Measurements from ENCODE around the gene RASGEF1B. TPM values are rescaled to one million over a fixed set of nuclear protein-coding genes. Genes with fewer than 3 reads are reported as not detected.

RASGEF1B gene
- total and polyA plus RNA-seq, 8 donors: 5.4 to 56.8 (median 9.4) TPM

DNA sequence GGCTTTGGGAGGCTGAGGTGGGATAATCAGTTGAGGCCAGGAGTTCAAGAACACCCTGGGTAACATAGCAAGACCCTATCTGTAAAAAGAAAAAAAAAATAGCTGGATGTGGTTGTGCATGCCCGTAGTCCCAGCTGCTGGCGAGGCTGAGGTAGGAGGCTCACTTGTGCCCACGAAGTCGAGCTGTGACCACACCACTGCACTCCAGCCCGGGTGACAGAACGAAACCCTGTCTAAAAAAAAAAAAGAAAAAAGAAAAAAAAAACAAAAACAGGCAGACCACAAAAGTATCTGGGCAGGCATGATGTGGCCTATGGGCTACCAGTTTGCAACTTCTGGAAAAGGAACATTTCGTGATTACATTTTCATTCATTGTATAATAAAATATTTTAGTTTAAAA lies 38.1 kb upstream of the RASGEF1B start:
- H3K4me3 ChIP-seq: no peak overlapping the region
- no peak for DNase-seq
- H3K27me3 ChIP-seq: peaks cover 0 to 4% (median 0%) of the 10 kb centered on the region in 3 donors
- no peaks in the 10 kb centered on the region for H3K36me3 ChIP-seq
- TF ChIP-seq POLR2AphosphoS5 (IDR thresholded peaks at IDR 0.05) (no peak), POLR2A (IDR thresholded peaks at IDR 0.05) (no peak), EP300 (IDR thresholded peaks at IDR 0.05) (no peak)
- TF ChIP-seq, protein P1, sequence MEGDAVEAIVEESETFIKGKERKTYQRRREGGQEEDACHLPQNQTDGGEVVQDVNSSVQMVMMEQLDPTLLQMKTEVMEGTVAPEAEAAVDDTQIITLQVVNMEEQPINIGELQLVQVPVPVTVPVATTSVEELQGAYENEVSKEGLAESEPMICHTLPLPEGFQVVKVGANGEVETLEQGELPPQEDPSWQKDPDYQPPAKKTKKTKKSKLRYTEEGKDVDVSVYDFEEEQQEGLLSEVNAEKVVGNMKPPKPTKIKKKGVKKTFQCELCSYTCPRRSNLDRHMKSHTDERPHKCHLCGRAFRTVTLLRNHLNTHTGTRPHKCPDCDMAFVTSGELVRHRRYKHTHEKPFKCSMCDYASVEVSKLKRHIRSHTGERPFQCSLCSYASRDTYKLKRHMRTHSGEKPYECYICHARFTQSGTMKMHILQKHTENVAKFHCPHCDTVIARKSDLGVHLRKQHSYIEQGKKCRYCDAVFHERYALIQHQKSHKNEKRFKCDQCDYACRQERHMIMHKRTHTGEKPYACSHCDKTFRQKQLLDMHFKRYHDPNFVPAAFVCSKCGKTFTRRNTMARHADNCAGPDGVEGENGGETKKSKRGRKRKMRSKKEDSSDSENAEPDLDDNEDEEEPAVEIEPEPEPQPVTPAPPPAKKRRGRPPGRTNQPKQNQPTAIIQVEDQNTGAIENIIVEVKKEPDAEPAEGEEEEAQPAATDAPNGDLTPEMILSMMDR (IDR thresholded peaks at IDR 0.05): no peak
- no peaks in the 10 kb centered on the region for H3K9me3 ChIP-seq
- 81 to 92% (median 83%) methylated on average over 7 of the region's 7 CpGs for WGBS, 5 donors
- no peak overlapping the region for H3K27ac ChIP-seq
- peaks cover 0 to 12% (median 0%) of the 10 kb centered on the region in 4 donors for H3K4me1 ChIP-seq
- intact Hi-C loops (cut with DNase I; ENCODE audit: low total_unique reads): no loop called here

DNA sequence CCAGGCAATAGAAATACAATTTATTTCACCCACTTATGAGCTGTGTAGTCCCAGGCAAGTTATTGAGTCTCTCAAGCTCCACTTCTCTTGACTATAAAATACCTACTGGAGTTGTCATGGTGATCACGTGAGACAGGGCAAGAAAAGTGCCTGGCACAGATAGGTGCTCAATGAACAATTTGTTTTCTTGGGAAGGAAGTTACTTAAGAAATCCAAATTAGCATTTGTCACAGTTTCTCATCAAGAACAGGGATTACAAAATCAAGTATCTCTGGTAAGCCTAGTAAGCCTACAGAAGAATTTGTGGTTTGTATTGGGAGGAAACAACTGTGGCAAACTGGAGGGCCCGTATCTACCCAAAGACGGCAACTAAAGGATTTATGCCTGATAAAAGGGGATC lies 37.5 kb upstream of the RASGEF1B start:
- Histone ChIP-seq H3K4me1 (peaks cover 0 to 12% (median 0%) of the 10 kb centered on the region in 4 donors), H3K27me3 (peaks cover 0 to 4% (median 0%) of the 10 kb centered on the region in 3 donors), H3K36me3 (no peaks in the 10 kb centered on the region), H3K4me3 (no peak overlapping the region), H3K9me3 (no peaks in the 10 kb centered on the region), H3K27ac (no peak overlapping the region)
- intact Hi-C loops (cut with DNase I; ENCODE audit: low total_unique reads): no loop called here
- no peak for DNase-seq
- 66 to 81% (median 75%) methylated on average over 3 of the region's 3 CpGs for WGBS, 5 donors
- TF ChIP-seq, protein P1 (IDR thresholded peaks at IDR 0.05): no peak
- no peak for TF ChIP-seq POLR2AphosphoS5 (IDR thresholded peaks at IDR 0.05)
- TF ChIP-seq EP300 (IDR thresholded peaks at IDR 0.05): no peak
- TF ChIP-seq POLR2A (IDR thresholded peaks at IDR 0.05): no peak

DNA sequence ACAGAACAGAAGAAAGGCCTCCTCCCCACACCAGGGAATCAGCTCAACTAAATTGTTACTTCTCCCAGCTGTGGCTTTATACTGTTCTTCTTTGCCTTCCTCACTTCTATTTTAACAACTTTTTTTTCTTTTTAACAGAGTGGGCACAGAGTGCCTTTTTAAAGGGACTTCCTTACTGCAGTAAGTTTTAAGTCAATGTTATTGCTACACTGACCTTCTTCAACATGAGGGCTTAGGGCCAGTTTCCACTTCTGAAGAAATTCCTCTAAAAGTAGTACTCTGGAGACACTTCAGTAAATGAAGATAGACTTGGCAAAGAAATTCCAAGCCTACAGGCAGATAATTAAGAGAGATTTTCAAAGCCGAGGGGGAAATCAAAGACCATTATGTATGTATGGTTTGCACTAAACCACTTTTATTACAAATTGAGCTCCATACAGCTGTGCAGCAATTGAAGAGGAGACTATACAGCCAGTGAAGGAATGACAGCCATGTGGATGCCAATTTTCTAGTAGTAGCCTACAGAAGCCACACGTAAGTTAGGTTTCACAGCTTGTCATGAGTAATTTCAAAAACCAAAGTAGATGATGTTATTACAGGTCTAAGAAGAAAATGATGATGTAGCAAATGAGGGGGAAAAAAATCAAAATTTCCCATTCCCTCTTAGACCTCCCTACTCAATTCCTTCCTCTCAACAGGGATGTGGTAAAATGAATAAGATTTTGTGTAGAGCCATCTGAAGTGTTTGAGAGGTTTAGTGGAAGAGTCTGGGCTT lies 36.9 kb upstream of the RASGEF1B start:
- H3K9me3 ChIP-seq: no peaks in the 10 kb centered on the region
- 78 to 82% (median 81%) methylated on average over 2 of the region's 2 CpGs for WGBS, 5 donors
- H3K4me3 ChIP-seq: no peak overlapping the region
- peaks cover 0 to 4% (median 0%) of the 10 kb centered on the region in 3 donors for H3K27me3 ChIP-seq
- H3K4me1 ChIP-seq: peaks cover 0 to 12% (median 0%) of the 10 kb centered on the region in 4 donors
- TF ChIP-seq EP300 (IDR thresholded peaks at IDR 0.05): no peak
- TF ChIP-seq, protein P1 (IDR thresholded peaks at IDR 0.05): no peak
- no peak for TF ChIP-seq POLR2AphosphoS5 (IDR thresholded peaks at IDR 0.05)
- no peak for TF ChIP-seq POLR2A (IDR thresholded peaks at IDR 0.05)
- H3K36me3 ChIP-seq: no peaks in the 10 kb centered on the region
- intact Hi-C loops (cut with DNase I; ENCODE audit: low total_unique reads): no loop called here
- no peak overlapping the region for H3K27ac ChIP-seq
- peak in 1 of 2 donors; percentile 16 for DNase-seq

DNA sequence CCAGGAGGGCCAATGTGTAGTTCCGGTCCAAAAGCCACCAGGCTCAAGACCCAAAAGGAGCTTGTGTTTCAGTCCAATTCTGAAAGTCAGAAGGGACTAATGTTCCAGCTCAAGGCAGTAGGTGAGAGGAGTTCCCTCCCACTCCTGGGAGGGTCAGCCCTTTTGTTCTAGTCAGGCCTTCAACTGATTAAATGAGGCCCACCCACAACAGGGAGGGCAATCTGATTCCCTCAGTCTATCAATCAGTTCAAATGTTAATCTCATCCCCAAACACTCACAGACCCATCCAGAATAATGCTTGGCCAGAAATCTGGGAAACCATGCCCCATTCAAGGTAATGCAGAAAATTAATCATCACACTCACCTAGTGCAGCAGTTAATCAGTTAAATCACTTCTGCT lies 35.8 kb upstream of the RASGEF1B start:
- 62 to 100% (median 100%) methylated on average over 1 of the region's 1 CpG for WGBS, 5 donors
- no peak for DNase-seq
- H3K4me3 ChIP-seq: no peak overlapping the region
- TF ChIP-seq POLR2AphosphoS5 (IDR thresholded peaks at IDR 0.05): no peak
- TF ChIP-seq, protein P1 (IDR thresholded peaks at IDR 0.05): no peak
- no peak for TF ChIP-seq EP300 (IDR thresholded peaks at IDR 0.05)
- no peak for TF ChIP-seq POLR2A (IDR thresholded peaks at IDR 0.05)
- H3K27ac ChIP-seq: no peak overlapping the region
- H3K36me3 ChIP-seq: no peaks in the 10 kb centered on the region
- no peaks in the 10 kb centered on the region for H3K9me3 ChIP-seq
- intact Hi-C loops (cut with DNase I; ENCODE audit: low total_unique reads): no loop called here
- peaks cover 0 to 12% (median 0%) of the 10 kb centered on the region in 4 donors for H3K4me1 ChIP-seq
- peaks cover 0 to 4% (median 0%) of the 10 kb centered on the region in 3 donors for H3K27me3 ChIP-seq
